GM19324 (cell line): ENCODE data around the gene MCTP2.

Source experiments
- ATAC-seq: cut with Tn5 transposase; IDR thresholded peaks from one replicate; pipeline ENCODE4 v1.9.1; 2021; ENCODE audit warnings: mild to moderate bottlenecking, moderate library complexity; ENCODE audit not compliant: unreplicated experiment, low FRiP score

Gene MCTP2

DNA sequence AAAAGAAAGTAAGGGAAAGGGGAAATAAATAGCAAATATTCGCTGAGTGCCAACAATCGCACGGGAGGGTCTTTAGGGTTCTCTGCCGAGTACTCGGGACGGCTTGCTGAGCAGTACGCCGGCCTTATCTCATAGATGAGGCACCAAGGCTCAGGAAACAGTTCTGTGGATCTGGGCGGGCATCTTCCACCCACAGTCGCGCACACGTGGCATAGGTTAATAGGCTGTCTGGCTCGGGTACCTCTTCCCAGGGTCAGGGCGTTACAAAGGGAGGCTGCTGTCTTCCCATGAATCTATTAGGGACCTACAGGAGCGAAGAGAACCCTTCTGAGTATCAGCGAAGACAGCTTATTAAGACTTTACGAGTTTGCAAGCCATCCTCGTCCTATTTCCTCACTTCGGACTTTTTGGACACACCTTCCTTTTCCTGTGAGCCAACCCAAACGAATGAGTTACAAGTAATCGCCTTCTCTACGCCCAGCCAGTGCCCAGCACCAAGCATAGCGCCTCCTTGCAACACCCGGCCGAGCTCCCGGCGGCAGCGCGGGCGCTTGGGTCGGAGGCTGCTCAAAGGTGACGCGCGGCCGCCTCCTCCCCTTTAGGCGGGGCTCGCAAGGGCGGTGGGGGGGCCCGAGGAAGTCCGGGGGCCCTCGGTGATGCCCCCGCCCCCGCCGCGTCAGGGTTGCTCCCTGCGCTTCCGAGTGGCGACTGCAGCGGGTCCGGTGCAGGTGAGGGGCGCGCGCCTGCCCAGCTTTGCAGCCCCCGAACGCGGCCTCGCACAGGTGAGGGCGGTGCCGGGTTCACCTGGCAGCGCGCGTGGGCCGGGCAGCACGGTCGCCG lies at the start of gene MCTP2:
MCTP2 (plus strand) TSS at position 679 of the 840 bp plus-strand sequence. CDS start 66,705 bp downstream, outside the sequence.
- peak; percentile 80 for ATAC-seq

GRCh38 chr15:94182883-94183282 lies 48.5 kb upstream of the MCTP2 start:
- no peak for ATAC-seq

DNA sequence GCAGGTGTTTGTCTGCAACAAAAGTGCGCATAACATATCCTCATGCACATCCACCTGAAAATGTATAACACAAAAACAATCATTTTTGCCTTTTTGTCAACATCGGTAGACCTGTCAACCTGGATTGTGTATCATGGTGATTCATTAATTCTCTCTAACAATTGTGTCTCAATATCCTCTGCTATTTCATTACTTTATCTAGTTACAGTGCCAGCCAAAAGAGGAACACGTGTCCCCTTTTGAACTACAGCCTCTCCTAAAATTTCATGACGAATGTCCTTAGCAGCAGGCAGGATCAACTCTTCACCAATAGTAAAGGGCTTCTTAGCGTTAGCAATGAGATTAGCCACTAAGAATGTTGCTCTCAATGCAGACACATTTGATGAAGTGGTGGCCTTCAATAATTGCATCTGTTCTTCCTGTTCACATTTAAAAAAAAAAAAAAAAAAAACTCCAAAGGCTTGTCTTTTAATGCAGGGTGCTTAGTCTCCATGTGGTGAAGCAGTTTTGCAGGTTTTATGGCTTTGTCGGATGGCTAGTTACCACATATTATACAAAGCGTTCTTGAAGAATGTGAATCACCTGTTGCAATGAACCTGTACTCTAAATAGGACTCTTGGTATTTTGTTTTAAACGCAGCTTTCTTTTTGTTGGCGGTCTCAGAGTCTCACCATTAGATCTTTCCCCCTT lies 45.7 kb upstream of the MCTP2 start:
- no peak for ATAC-seq

DNA sequence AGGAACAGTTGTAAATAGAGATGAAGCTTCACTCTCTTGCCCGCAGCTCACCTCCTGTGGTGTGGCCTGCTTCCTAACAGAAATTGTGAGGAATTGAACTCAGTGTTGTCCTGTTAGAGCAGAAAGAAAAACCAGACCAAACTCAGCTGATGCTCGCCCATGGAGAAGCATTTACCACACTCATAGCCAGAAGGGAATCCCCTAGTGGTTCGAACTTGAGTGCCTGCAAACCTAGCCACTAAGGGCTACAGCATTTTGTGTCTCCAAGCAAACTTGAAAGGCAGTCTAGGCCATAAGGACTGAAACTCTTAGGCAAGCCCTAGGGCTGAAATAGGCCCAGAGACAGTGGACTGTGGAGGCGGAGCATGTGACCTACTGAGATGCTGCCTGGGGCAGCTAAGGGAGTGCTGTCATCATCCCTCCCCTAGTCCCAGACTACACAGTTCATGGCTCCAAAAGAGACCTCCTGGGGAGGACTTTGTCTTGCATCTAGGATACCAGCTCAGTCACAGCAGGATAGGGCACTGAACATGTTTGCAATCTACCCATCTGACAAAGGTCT lies 44.5 kb upstream of the MCTP2 start:
- no peak for ATAC-seq

DNA sequence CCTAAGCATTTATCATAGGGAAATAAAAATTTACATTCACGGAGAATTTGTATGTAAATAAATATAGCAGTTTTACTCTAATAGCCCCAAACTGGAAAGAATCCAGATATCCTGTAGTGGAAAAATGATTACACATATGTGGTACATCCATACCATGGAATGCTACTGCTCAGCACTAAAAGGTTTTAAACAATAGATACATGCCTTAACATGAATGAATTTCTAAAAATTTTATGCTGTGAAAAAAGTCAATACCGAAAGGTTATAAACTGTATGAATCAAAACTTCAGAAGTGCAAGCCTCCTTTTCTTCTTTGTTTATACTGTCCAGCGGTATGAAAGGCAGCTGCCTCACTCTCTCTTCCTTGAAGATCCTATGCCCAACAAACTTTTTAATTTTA lies 37.5 kb upstream of the MCTP2 start:
- no peak for ATAC-seq

GRCh38 chr15:94196531-94196930 lies 34.8 kb upstream of the MCTP2 start:
- no peak for ATAC-seq

DNA sequence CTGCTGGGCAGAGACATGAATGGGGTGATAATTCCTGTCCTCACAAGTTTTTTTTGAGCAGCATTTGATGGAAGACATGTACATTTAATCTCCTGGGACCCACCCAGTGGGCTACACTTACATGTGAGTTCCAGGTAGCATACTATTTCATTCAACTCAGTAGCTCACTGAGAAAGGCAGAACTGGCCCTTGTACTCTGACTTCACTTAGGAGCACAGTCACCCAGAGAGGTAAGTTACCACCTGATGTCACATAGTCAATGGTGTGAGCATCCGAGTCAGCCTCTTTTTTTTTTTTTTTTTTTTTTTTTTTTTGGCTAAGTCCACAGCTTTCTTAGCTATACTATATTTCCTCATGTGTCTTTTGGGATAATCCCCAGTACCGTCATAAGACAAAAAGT lies 32.7 kb upstream of the MCTP2 start:
- no peak for ATAC-seq

DNA sequence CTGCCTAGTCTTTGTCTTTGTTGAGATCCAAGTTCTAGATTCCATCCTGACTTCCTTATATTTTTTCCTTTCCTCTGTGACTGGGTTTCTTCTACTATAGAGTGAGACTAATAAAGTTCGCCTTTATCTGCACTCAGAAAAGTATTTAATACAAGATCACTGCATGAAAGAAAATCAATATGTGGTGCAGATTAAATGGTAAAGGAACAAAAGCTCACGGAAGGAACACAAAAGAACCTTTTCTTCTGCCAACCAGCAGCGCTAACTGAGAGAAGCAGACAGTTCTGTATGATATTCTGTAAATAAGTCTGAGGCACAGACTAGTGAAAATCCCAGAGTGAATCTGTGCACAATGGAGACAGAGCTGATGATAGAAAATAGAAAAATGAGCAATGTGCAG lies 31.6 kb upstream of the MCTP2 start:
- no peak for ATAC-seq

GRCh38 chr15:94203306-94203705 lies 28.1 kb upstream of the MCTP2 start:
- no peak for ATAC-seq

DNA sequence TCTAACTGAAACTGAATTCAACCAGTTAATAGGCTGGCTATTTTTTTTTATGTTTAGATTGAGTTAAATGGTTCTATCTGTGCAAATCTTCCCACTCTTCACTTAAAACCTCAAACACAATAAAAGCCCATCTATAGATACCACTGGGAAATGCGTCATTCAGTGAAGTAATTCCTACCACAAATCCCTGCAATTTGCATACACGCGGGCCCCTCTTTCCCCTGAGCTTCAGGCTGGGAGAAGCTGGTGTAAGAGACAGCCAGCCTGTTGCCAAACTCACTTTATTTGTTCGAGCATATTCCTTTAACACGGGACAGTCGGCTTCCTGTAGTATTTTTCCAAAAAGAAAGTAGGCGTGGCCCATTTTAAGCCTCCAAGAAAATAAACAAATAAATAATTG lies 26.0 kb upstream of the MCTP2 start:
- no peak for ATAC-seq

DNA sequence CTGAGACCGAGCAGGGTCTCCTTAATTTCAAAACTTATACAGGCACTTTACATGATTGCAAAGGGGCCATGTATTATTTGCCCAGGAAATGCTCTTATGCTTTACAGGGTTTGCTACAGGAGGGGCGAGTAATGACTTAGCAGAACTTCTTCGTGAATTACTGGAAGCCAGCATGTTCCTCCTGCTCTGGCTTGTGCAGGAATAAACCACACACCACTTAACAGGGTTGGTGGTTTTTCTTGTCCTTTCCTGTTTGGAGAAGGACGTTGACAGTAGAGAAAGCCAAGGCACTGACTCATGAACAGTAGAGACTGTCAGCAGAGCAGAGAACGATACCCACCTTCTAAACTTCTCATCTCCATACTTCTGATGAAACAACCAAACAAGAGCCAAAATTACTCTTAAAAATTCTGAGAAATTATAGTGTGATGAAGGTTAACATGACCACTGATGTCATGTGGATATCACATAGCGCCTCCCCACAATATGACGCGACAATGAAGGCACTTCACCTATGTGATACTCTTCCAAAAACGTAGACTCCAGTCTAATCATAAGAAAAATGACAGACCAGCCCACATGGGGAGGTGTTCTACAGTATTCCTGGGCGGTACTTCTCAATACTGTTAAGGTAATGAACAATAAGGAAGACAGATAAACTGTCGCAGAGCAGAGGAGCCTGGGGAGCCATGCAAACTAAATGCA lies 24.7 kb upstream of the MCTP2 start:
- ATAC-seq = no peak

- ATAC-seq = no peak
Measured at GRCh38 chr15:94212291-94212690, 19.1 kb upstream of the MCTP2 start.

DNA sequence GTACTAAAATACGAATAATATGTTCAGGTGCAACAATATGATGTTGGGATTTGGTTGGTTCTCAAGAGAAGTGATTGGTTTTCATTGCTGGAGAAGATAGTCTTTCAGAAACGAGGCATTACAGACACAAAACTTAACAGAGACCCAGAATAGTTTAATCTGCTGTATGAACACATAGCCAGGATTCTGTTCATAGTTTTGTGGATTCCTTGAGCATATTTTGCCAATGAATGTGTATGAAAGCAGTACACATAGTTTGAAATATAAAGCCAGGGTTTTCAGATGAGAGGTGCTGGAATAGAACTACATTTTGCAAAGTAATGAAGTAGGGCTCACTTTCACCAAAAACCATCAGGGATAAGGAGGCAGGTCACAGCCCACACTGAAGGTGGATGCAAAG lies 5.7 kb upstream of the MCTP2 start:
- ATAC-seq = no peak

GRCh38 chr15:94228611-94229010 lies 2.8 kb upstream of the MCTP2 start:
- no peak for ATAC-seq

GRCh38 chr15:94229591-94230369 lies 1.6 kb upstream of the MCTP2 start:
- peak; percentile 52 for ATAC-seq

GRCh38 chr15:94230431-94230882 lies 904 bp upstream of the MCTP2 start:
- ATAC-seq = no peak

- ATAC-seq = peak; percentile 29
Measured at GRCh38 chr15:94231723-94232468, 535 bp downstream of the MCTP2 start.

DNA sequence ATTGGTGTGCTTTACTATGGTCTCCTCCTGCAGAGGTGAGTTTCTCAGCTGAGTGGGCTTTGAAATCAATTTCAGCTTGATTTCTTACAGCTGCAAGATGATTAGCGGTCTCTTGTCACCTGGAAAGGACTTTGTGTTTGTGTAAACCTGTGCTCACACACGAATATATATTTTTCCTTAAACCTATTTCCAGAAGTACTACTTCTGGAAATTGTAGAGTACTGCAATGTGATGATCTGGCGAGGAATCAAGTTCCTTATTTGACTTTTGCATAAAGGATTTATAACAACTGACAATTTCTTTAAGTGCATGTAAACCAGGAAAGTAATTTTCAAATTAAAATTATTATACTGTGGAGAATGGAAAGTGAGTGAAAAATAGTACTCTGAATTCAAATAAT lies 2.1 kb downstream of the MCTP2 start:
- ATAC-seq = no peak

GRCh38 chr15:94234300-94234699 lies 2.9 kb downstream of the MCTP2 start:
- ATAC-seq = no peak
